AG04449 (cell line): ENCODE measurements around the gene FRMD4A.

Source experiments
- CTCF ChIA-PET: fragments of 350-600 bp; formaldehyde crosslinking; extraction: SDS; loops from one replicate; lab custom pipeline; 2021; ENCODE audit warnings: antibody characterized with exemption; lab: Yijun Ruan, JAX
- POLR2A ChIA-PET: fragments of 400-600, 350-600 bp; formaldehyde crosslinking; extraction: SDS; loops from one replicate; lab custom pipeline; 2020; ENCODE audit warnings: antibody characterized with exemption, inconsistent platforms; lab: Yijun Ruan, JAX
- DNase-seq: peaks from one replicate; pipeline ENCODE4 v3.0.0-alpha.2; 2010; ENCODE audit warnings: low read depth, low spot score
- H3K4me3 ChIP-seq: 2 replicates; pipeline ENCODE4 v1.5.1; 2011; ENCODE audit warnings: low read depth, mild to moderate bottlenecking, control low read depth, low read length
- CTCF ChIP-seq: IDR thresholded peaks from one replicate; pipeline ENCODE4 v1.5.1; 2011; ENCODE audit warnings: mild to moderate bottlenecking, moderate library complexity, low read length, control low read depth, inconsistent platforms; ENCODE audit not compliant: insufficient read depth; ENCODE audit errors: missing control alignments

Gene FRMD4A

GRCh38 chr10:14353291-14353913 is 22.7 kb upstream of the FRMD4A start:
- ChIA-PET CTCF (no interaction called here), POLR2A (no interaction called here)
- no peak overlapping the region for H3K4me3 ChIP-seq
- DNase-seq, result no peak
- no peak for TF ChIP-seq CTCF

GRCh38 chr10:14350006-14350405 is 19.3 kb upstream of the FRMD4A start:
- no peak for DNase-seq
- no peak for TF ChIP-seq CTCF
- ChIA-PET CTCF (no interaction called here), POLR2A (no interaction called here)
- no peak overlapping the region for H3K4me3 ChIP-seq

GRCh38 chr10:14349081-14349480 is 18.4 kb upstream of the FRMD4A start:
- no peak overlapping the region for H3K4me3 ChIP-seq
- ChIA-PET POLR2A (no interaction called here), CTCF (no interaction called here)
- no peak for DNase-seq
- TF ChIP-seq CTCF, result no peak

- DNase-seq, result no peak
- no peak for TF ChIP-seq CTCF
- ChIA-PET CTCF (no interaction called here), POLR2A (no interaction called here)
- H3K4me3 ChIP-seq, result no peak overlapping the region
These were observed 14.5 kb upstream of the FRMD4A start for GRCh38 chr10:14345262-14345661.

GRCh38 chr10:14340051-14340744 is 9.5 kb upstream of the FRMD4A start:
- ChIA-PET CTCF (no interaction called here), POLR2A (no interaction called here)
- H3K4me3 ChIP-seq, result no peak overlapping the region
- TF ChIP-seq CTCF, result no peak
- DNase-seq, result no peak

- ChIA-PET POLR2A (no interaction called here), CTCF (no interaction called here)
- no peak overlapping the region for H3K4me3 ChIP-seq
- TF ChIP-seq CTCF, result no peak
- DNase-seq, result no peak
These were observed 6.0 kb upstream of the FRMD4A start for GRCh38 chr10:14336736-14337135.
